B cell (primary cell): Measurements from ENCODE around the gene TBC1D22A. TPM values are rescaled to one million over a fixed set of nuclear protein-coding genes. Genes with fewer than 3 reads are reported as not detected.

Experiments
- ATAC-seq: fragments of 200-7000 bp; cut with Tn5 transposase; one replicate; pipeline ENCODE4 v1.10.0; 2021; ENCODE audit warnings: low read depth, mild to moderate bottlenecking, moderate number of reproducible peaks, moderate library complexity
- CTCF ChIA-PET: fragments of 350-600 bp; sonication (Branson Sonifier 250); formaldehyde crosslinking; loops from one replicate; lab custom pipeline; 2021; ENCODE audit warnings: antibody characterized with exemption, inconsistent platforms; lab: Charles Lee
- POLR2A ChIA-PET: fragments of 350-600 bp; sonication (Branson Sonifier 250); formaldehyde crosslinking; loops from one replicate; lab custom pipeline; 2021; ENCODE audit warnings: antibody characterized with exemption; lab: Charles Lee
- DNase-seq: peaks from one replicate; pipeline ENCODE4 v3.0.0; 2013
- H2AFZ ChIP-seq: 2 replicates; pipeline ENCODE4 v1.6.1; 2012; ENCODE audit warnings: mild to moderate bottlenecking, low read depth, low read length; ENCODE audit not compliant: insufficient read depth, poor library complexity, severe bottlenecking
- H3K27ac ChIP-seq, 2 donors: 1 replicate in 1 of 2; 2 replicates in 1 of 2; pipeline ENCODE4 v1.5.1; 2012 to 2013; ENCODE audit warnings: low read length in 2 of 2, mild to moderate bottlenecking in 2 of 2, moderate library complexity in 1 of 2
- H3K27me3 ChIP-seq, 4 experiments: fragments of 200-600 bp in 1 of 4; sonication (generic) in 1 of 4; replicated peaks in 1 of 4; 1 replicate in 2 of 4; 2 replicates in 2 of 4; pipeline versions ENCODE4 v1.6.1 to v1.7.0; 2013 to 2016; ENCODE audit warnings: low read length in 3 of 4, mild to moderate bottlenecking in 2 of 4, mixed read lengths in 1 of 4, moderate library complexity in 1 of 4; ENCODE audit not compliant: insufficient read depth in 4 of 4, control insufficient read depth in 3 of 4; ENCODE audit errors: control extremely low read depth in 1 of 4
- H3K36me3 ChIP-seq, 2 experiments: replicated peaks in 1 of 2; 1 replicate in 1 of 2; 2 replicates in 1 of 2; pipeline versions ENCODE4 v1.6.1 to v1.7.1; 2013; ENCODE audit warnings: low read length in 1 of 2; ENCODE audit not compliant: insufficient read depth in 2 of 2, control insufficient read depth in 1 of 2; ENCODE audit errors: control extremely low read depth in 1 of 2, extremely low read depth in 1 of 2
- H3K4me1 ChIP-seq, 2 donors: fragments of 200-600 bp in 1 of 2; sonication (generic) in 1 of 2; 1 replicate in 1 of 2; 2 replicates in 1 of 2; pipeline versions ENCODE4 v1.5.1 to v1.6.1; 2013 to 2017; ENCODE audit warnings: low read length in 2 of 2; ENCODE audit not compliant: control insufficient read depth in 2 of 2, insufficient read depth in 2 of 2
- H3K4me2 ChIP-seq: replicated peaks from 2 replicates; pipeline ENCODE3; 2012; ENCODE audit warnings: mild to moderate bottlenecking, low read depth, low read length; ENCODE audit not compliant: poor library complexity, severe bottlenecking
- H3K4me3 ChIP-seq, 5 experiments: fragments of 200-600 bp in 1 of 5; sonication (generic) in 1 of 5; 1 replicate in 3 of 5; 2 replicates in 2 of 5; pipeline versions ENCODE4 v1.5.1 to v1.7.0; 2011 to 2016; ENCODE audit warnings: low read length in 4 of 5, mild to moderate bottlenecking in 4 of 5, low read depth in 2 of 5, control low read depth in 1 of 5, moderate library complexity in 1 of 5; ENCODE audit not compliant: insufficient read depth in 1 of 5; ENCODE audit errors: control extremely low read depth in 1 of 5, extremely low read depth in 1 of 5
- H3K79me2 ChIP-seq: fragments of 200-600 bp; sonication (generic); one replicate; pipeline ENCODE4 v1.6.0; 2016; ENCODE audit warnings: low read length; ENCODE audit not compliant: control insufficient read depth, insufficient read depth
- H3K9ac ChIP-seq: fragments of 200-600 bp; sonication (generic); 2 replicates; pipeline ENCODE4 v1.6.1; 2017; ENCODE audit warnings: mild to moderate bottlenecking, low read length, moderate library complexity
- H3K9me3 ChIP-seq, 3 donors: one replicate each; pipeline versions ENCODE4 v1.6.1 to v1.7.1; 2013; ENCODE audit warnings: low read length in 2 of 3; ENCODE audit not compliant: control insufficient read depth in 2 of 3, insufficient read depth in 1 of 3; ENCODE audit errors: control extremely low read depth in 1 of 3
- H4K20me1 ChIP-seq: 2 replicates; pipeline ENCODE4 v1.6.0; 2012; ENCODE audit warnings: mild to moderate bottlenecking, low read length; ENCODE audit not compliant: insufficient read depth, control insufficient read depth, poor library complexity, severe bottlenecking
- H3K27ac Mint-ChIP-seq: one replicate; pipeline ENCODE4 v1.8.0; 2021; ENCODE audit warnings: mixed read lengths
- H3K27me3 Mint-ChIP-seq: one replicate; pipeline ENCODE4 v1.8.0; 2021; ENCODE audit warnings: mixed read lengths
- H3K4me1 Mint-ChIP-seq: one replicate; pipeline ENCODE4 v1.8.0; 2021; ENCODE audit warnings: mixed read lengths
- H3K4me3 Mint-ChIP-seq: one replicate; pipeline ENCODE4 v1.8.0; 2021; ENCODE audit warnings: mixed read lengths
- H3K9me3 Mint-ChIP-seq: one replicate; pipeline ENCODE4 v1.8.0; 2022; ENCODE audit warnings: mixed read lengths; ENCODE audit not compliant: insufficient read depth
- CTCF ChIP-seq: fragments of 200-600 bp; IDR thresholded peaks from one replicate; pipeline ENCODE4 v1.8.0; 2022; ENCODE audit warnings: antibody characterized with exemption, mild to moderate bottlenecking
- EZH2 ChIP-seq: IDR thresholded peaks from 2 replicates; pipeline ENCODE4 v1.6.1; 2012; ENCODE audit warnings: borderline replicate concordance, low read depth, mild to moderate bottlenecking, moderate library complexity, low read length; ENCODE audit not compliant: insufficient read depth, poor library complexity, severe bottlenecking
- WGBS: methylation state at CpG from one replicate; pipeline ENCODE4 v1.1.5; 2013; ENCODE audit warnings: missing lambda C conversion rate; ENCODE audit not compliant: insufficient coverage; 5-methylcytosine and 5-hydroxymethylcytosine counted together
- intact Hi-C: fragments of 100-400 bp; cut with micrococcal nuclease; formaldehyde crosslinking; loops from one replicate; pipeline ENCODE4 v1.10.0; 2022
- polyA plus RNA-seq: library from polyadenylated mRNA; depleted of rRNA; stranded (reverse); fragments of >200 nt; gene quantifications from 2 replicates; pipeline ENCODE4 v1.2.3, GENCODE V29; 2012
- total RNA-seq, 2 donors: library from RNA; stranded (reverse); fragments of 120-200 nt in 1 of 2; gene quantifications; 1 replicate in 1 of 2; 2 replicates in 1 of 2; pipeline versions ENCODE4 v1.2.3 to v1.2.4, GENCODE V29; 2013 to 2022

The TBC1D22A gene
- total and polyA plus RNA-seq, 2 donors (not counting 1 experiment from before 2014, with no cell fraction given): 73.8 to 128 TPM

DNA sequence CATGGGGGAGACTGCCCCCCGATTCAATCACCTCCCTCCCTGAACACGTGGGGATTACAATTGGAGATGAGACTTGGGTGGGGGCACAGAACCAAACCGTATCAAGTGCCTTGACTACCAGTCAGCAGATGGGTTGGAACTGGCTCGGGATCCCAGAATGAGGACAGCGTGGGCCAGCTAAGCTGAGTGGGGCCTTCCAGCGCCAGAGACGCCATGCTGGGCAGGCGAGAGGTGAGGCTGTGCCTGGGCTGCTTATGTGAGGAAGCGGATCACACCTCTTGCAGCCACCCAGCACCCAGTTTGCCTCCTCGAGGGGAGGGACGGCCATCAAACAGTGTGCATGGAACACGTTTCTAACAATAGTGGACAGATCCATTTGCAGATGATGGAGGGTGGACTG lies 195.1 kb downstream of the TBC1D22A start:
- no peaks in the 10 kb centered on the region for H3K9me3 ChIP-seq
- H3K9me3 Mint-ChIP-seq: no peaks in the 10 kb centered on the region
- no peak overlapping the region for H3K4me3 Mint-ChIP-seq
- no peaks in the 10 kb centered on the region for H3K27me3 ChIP-seq
- peaks cover 1 to 51% of the 10 kb centered on the region in 2 experiments for H3K36me3 ChIP-seq
- peak overlapping the region; percentile 1 for H3K27ac Mint-ChIP-seq
- H3K79me2 ChIP-seq: peaks cover 91% of the 10 kb centered on the region
- DNase-seq (no peak), ATAC-seq (no peak)
- H3K4me1 ChIP-seq: no peaks in the 10 kb centered on the region
- no peak overlapping the region for H3K9ac ChIP-seq
- H3K4me1 Mint-ChIP-seq: peaks cover 4% of the 10 kb centered on the region
- WGBS: 89% methylated on average over 10 of the region's 12 CpGs
- H2AFZ ChIP-seq: no peak overlapping the region
- ChIA-PET POLR2A (no interaction called here), CTCF (no interaction called here)
- intact Hi-C loops: no loop called here
- H3K4me2 ChIP-seq: no peak overlapping the region
- TF ChIP-seq CTCF (no peak), EZH2 (no peak)
- H3K27me3 Mint-ChIP-seq: no peaks in the 10 kb centered on the region
- H3K27ac ChIP-seq: no peak overlapping the region
- peaks cover 94% of the 10 kb centered on the region for H4K20me1 ChIP-seq
- no peak overlapping the region for H3K4me3 ChIP-seq

GRCh38 chr22:46958191-46958590 lies 195.7 kb downstream of the TBC1D22A start:
- no peaks in the 10 kb centered on the region for H3K9me3 Mint-ChIP-seq
- intact Hi-C loops: no loop called here
- no peak overlapping the region for H3K27ac Mint-ChIP-seq
- DNase-seq (no peak), ATAC-seq (no peak)
- peaks cover 1 to 51% of the 10 kb centered on the region in 2 experiments for H3K36me3 ChIP-seq
- no peak overlapping the region for H3K4me3 Mint-ChIP-seq
- TF ChIP-seq EZH2 (no peak), CTCF (no peak)
- H3K4me1 ChIP-seq: no peaks in the 10 kb centered on the region
- peaks cover 4% of the 10 kb centered on the region for H3K4me1 Mint-ChIP-seq
- H2AFZ ChIP-seq: no peak overlapping the region
- H3K9ac ChIP-seq: no peak overlapping the region
- H3K27ac ChIP-seq: no peak overlapping the region
- H3K79me2 ChIP-seq: peaks cover 91% of the 10 kb centered on the region
- peaks cover 90% of the 10 kb centered on the region for H4K20me1 ChIP-seq
- H3K27me3 Mint-ChIP-seq: no peaks in the 10 kb centered on the region
- ChIA-PET CTCF (no interaction called here), POLR2A (no interaction called here)
- no peaks in the 10 kb centered on the region for H3K9me3 ChIP-seq
- no peak overlapping the region for H3K4me2 ChIP-seq
- no peak overlapping the region for H3K4me3 ChIP-seq
- WGBS: over 99% methylated on average over 9 of the region's 10 CpGs
- H3K27me3 ChIP-seq: no peaks in the 10 kb centered on the region
